Mucosa of stomach (tissue), 1 donor: ENCODE data around the gene MEGF6.

Source experiments
- H3K27me3 ChIP-seq: one replicate; pipeline ENCODE4 v1.7.0; 2013; ENCODE audit warnings: mild to moderate bottlenecking, low read length; ENCODE audit not compliant: control insufficient read depth, insufficient read depth
- H3K36me3 ChIP-seq: one replicate; pipeline ENCODE4 v1.7.0; 2013; ENCODE audit warnings: low read length; ENCODE audit not compliant: control insufficient read depth, insufficient read depth
- H3K4me1 ChIP-seq: one replicate; pipeline ENCODE4 v1.7.0; 2013; ENCODE audit warnings: mild to moderate bottlenecking, low read length; ENCODE audit not compliant: control insufficient read depth, insufficient read depth
- H3K4me3 ChIP-seq: one replicate; pipeline ENCODE4 v1.7.0; 2013; ENCODE audit warnings: low read length
- H3K9ac ChIP-seq: one replicate; pipeline ENCODE4 v1.7.0; 2013; ENCODE audit warnings: mild to moderate bottlenecking, low read length, moderate library complexity
- H3K9me3 ChIP-seq: one replicate; pipeline ENCODE4 v1.7.0; 2013; ENCODE audit warnings: mild to moderate bottlenecking, low read length, moderate library complexity; ENCODE audit not compliant: control insufficient read depth
- donor health status: Pancreatic carcinoma.

The MEGF6 gene

DNA sequence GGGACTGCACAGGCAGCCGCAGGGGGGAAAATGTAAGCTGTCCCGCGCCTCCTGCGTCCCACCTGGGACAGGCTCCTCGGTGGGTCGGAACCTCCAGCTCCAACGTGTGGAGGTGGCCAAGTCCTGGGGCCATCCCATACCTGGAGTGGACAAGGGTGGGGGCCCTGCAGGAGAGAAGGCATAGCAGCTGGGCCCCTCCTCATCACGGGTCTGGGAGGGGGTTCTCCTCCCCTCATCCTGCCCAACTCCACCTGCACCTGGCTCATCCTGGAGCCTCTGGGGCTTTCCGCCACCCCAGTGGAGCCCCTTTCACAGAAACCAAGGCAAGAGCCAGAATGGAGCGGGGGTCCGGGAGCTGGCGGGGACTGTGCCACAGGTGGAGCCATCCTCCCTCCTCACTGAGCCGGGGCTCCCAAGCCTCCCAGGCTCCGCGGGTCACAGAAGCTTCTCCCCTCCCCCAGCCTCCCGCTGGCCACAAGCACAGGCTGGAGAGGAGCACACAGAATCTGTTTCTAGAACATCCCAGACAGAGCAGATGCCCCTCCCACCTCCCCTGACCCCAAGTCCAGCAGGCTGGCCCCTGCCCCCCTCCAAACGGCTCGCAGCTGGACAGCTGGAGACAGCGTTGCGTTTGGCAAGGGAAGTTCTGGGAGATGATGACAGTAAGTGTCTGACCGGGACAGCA is 65.8 kb downstream of the MEGF6 start:
- no peak overlapping the region for H3K4me3 ChIP-seq
- no peaks in the 10 kb centered on the region for H3K36me3 ChIP-seq
- H3K9me3 ChIP-seq = no peaks in the 10 kb centered on the region
- H3K27me3 ChIP-seq = peaks cover 5% of the 10 kb centered on the region
- H3K4me1 ChIP-seq = peaks cover 10% of the 10 kb centered on the region
- H3K9ac ChIP-seq = no peak overlapping the region

DNA sequence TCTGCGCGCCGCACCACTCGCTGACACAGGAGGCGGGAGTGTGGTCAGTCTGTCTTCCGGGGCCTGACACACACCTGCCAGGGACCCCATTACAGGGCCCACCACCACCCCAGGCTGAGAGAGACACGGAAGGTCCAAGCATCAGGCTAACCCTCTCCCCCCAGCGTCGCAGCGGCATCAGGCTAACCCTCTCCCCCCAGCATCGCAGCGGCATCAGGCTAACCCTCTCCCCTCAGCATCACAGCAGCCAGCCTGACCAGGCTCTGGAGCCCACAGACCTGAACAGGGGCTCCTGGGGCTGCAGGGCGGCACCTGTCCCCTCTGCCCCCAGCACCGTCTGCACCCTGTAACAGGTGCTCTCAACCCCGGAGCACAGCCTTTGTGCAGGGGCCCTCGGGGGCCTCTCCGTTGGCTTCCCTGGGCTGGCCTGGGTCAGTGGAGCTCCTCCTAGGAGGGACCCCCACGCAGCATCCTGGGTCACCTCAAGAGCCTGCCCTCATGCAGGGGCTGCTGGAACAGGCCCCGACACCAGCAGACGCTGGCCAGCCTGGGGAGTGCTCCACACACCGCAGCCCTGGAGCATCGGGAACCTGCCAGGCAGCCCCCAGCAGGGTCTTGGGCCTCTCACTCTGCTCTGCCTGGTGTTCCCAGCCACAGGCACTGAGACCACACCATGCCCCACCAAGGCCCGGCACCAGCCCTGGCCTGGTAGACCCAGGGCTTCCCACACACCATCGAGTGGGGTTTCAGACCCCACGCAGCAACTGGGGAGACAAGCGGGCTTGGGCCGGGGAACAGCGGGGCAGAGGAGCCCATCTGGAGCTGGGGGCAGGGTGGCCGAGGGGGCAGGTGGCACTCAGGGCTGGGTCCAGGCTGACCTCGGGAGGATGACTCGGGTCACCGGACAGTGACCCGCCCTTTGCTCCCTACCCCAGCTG is 67.0 kb downstream of the MEGF6 start:
- Histone ChIP-seq H3K27me3 (peaks cover 5% of the 10 kb centered on the region), H3K36me3 (no peaks in the 10 kb centered on the region), H3K4me1 (peaks cover 14% of the 10 kb centered on the region), H3K4me3 (no peak overlapping the region), H3K9ac (no peak overlapping the region), H3K9me3 (no peaks in the 10 kb centered on the region)

DNA sequence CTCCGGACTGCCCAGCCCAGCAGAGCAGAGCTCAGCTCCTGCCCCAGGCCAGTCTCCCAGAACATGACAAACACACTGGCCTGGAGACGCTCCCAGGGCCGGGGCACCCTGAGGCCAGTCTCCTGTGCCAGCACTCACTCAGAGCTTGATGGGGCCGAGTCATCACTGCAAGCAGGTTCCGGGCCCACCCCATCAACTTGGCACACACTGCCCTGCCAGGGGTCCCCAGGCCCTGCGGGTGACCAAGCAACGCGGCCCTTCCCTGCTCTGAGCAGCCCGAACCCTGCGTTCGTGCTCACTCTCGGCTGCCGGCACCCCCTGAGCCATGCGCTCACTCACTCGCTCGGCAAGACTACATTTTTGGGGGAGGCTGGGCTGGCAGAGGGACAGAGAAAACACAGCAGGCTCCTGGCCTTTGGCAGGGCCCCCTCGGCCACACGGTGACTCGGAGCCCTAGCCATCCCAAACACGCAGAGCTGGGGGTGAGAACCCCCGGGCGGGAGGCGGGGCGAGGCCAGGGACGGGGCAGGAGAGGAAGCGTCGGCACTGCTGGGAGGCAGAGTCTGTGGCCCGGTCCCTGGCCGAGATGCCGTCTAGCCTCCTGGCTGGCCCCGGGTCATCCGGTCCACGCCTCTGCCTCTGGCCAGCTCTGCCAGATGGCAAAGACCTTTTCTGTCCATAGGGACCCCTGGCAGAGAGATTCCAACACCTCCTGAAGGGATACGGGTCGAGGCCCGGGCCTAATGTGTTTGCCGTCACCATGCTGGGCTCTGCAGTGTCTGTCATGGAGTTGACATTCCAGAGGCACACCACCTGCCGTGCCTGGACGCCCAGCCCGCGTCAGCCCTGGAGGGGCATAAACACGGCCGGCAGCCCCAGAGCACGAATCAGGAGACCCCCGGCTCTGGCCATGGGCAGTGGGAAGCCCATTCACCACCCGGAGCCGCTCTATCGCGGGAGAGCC is 68.0 kb downstream of the MEGF6 start:
- no peaks in the 10 kb centered on the region for H3K36me3 ChIP-seq
- peaks cover 5% of the 10 kb centered on the region for H3K27me3 ChIP-seq
- peaks cover 14% of the 10 kb centered on the region for H3K4me1 ChIP-seq
- H3K9ac ChIP-seq = no peak overlapping the region
- no peak overlapping the region for H3K4me3 ChIP-seq
- H3K9me3 ChIP-seq = no peaks in the 10 kb centered on the region

DNA sequence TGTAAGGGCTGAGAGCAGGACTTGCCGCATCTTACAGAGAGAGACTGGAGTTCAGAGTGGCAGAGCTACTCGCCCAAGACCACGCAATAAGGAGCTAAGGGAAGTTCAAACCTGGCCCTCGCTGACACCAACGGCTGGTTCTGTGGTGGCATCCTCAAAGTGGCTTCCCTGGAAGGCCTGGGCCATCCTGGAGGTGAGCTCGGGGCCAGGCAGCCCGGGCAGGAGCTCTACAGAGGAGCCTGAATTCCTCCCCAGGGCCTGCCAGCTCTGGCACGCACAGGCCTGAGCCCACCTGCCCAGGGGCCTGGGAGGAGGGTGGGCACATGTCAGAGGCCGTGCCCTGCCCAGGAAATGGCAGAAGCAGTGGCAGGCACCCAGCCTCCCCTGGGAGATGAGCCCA is 68.6 kb downstream of the MEGF6 start:
- Histone ChIP-seq H3K4me3 (no peak overlapping the region), H3K9me3 (no peaks in the 10 kb centered on the region), H3K4me1 (peaks cover 14% of the 10 kb centered on the region), H3K36me3 (no peaks in the 10 kb centered on the region), H3K27me3 (peaks cover 5% of the 10 kb centered on the region), H3K9ac (no peak overlapping the region)

DNA sequence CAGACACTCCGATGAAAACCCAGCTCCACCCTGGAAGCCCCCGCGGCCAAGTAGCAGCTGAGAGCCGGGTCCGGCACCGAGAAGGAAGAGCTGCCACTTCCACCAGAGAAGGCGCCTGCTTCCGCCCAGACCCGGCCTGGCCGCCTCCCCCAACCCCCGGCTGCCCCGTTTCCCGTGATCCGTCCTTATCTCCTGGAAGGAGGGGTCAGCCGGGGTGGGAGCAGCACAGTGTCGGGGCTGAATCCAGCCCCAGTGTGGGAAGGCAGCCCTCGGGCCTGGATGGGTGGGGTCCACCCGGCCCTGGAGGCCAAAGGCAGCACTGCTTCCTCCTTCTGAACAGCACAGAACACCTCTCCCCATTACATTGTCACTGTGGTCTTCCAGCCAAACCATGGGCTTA is 69.4 kb downstream of the MEGF6 start:
- H3K36me3 ChIP-seq = no peaks in the 10 kb centered on the region
- H3K27me3 ChIP-seq = peaks cover under 1% of the 10 kb centered on the region
- H3K4me1 ChIP-seq = peaks cover 14% of the 10 kb centered on the region
- no peak overlapping the region for H3K9ac ChIP-seq
- H3K4me3 ChIP-seq = no peak overlapping the region
- no peaks in the 10 kb centered on the region for H3K9me3 ChIP-seq

DNA sequence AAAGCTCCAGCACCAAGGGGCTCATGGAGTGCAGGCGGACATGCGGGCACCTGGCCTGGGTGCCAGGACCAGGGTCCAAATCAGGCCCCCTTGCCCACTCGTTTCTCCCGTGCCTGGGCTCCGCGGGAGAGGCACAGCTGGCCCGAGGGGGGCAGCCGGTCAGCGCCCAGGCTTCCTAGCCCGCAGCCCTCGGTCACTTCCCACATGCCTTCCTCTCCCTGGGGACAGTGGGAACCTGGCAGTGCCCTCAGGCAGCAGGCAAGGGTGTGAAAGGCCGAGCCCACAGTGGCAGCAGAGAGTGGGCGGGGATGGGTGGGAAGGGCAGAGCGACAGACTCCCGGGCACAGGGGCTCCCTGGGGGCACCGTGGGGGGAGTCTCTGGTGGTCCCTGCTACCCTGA is 69.8 kb downstream of the MEGF6 start:
- peaks cover 14% of the 10 kb centered on the region for H3K4me1 ChIP-seq
- no peak overlapping the region for H3K4me3 ChIP-seq

DNA sequence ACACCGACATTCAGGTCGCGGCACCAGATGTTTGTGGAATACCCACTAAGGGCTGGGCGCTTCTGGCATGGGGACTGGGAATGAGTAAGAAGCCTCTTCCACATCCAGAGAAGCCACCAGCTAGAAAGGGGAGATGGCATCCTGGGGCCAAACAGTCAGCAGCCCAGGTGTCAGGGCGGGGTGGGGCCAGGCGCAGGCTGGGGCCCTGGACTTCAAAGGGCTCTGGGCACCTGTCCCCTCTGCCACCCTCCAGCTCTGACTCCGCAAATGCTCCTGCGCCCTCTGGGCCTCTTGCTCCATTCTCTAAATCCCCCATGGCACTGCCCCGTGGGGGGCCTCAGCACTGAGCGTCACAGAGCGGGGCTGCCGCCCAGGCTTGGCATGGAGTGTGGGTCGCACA is 70.4 kb downstream of the MEGF6 start:
- Histone ChIP-seq H3K9ac (no peak overlapping the region), H3K4me3 (no peak overlapping the region), H3K9me3 (no peaks in the 10 kb centered on the region), H3K27me3 (no peaks in the 10 kb centered on the region), H3K4me1 (peaks cover 14% of the 10 kb centered on the region), H3K36me3 (no peaks in the 10 kb centered on the region)

More for the DNA sequence above, 69.8 kb downstream of the MEGF6 start:
- H3K9me3 ChIP-seq = no peaks in the 10 kb centered on the region
- no peaks in the 10 kb centered on the region for H3K36me3 ChIP-seq
- H3K9ac ChIP-seq = no peak overlapping the region
- H3K27me3 ChIP-seq = no peaks in the 10 kb centered on the region

DNA sequence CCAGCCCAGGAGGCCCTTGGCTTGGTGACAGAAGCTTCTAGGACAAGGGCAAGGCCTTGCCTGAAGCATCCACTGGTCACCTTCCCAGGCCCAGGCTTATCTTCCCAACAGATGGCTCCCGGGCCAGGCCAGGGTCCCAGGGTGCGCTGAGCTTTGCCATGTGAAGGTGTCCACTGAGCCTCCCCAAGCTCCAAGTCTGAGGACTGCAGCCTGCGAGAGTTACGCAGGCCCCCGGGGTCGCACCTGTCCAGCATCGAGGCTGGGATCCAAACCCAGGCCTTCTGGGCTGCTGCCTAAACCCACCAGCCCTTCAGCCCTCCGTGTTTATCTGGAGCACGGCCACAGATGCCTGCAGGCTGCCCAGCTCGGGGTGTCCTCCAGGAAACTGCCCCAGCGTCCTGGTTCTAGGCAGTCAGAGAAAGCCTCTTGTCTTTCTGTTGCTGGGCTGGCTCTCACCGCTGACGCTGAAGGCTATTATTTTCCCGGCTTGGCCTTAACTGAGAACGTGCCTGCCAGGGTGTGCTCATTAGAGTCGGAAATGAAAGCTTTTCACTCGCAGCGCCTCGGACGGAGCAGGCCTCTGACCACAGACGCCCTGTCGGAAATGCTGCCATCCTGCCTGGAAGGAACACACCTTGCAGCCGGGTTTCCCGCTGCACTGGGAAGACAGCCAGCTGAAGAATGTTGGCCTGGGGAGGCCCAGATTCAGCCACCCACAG is 71.4 kb downstream of the MEGF6 start:
- H3K9me3 ChIP-seq = no peaks in the 10 kb centered on the region
- no peaks in the 10 kb centered on the region for H3K27me3 ChIP-seq
- no peak overlapping the region for H3K9ac ChIP-seq
- no peaks in the 10 kb centered on the region for H3K36me3 ChIP-seq
- peaks cover 14% of the 10 kb centered on the region for H3K4me1 ChIP-seq
- no peak overlapping the region for H3K4me3 ChIP-seq

DNA sequence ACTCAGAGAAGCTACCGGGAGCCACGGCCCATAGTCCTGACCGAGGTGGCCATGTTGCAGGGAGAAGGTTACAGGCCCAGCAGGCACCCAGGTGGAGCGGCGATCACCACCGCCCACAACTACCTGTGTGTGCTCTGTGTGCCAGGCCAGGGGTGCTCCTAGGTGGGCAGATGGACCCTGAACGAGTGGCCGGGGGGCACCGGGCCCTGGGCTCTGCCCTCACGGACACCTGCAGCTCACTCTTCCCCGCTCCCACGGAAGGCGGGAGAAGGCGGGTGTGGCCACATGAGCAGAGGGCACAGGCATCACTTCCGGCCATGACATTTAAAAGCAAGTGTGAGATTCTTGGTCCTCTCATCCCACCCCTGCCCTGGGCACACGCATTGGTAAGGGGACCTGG is 73.9 kb downstream of the MEGF6 start:
- H3K9me3 ChIP-seq = no peaks in the 10 kb centered on the region

DNA sequence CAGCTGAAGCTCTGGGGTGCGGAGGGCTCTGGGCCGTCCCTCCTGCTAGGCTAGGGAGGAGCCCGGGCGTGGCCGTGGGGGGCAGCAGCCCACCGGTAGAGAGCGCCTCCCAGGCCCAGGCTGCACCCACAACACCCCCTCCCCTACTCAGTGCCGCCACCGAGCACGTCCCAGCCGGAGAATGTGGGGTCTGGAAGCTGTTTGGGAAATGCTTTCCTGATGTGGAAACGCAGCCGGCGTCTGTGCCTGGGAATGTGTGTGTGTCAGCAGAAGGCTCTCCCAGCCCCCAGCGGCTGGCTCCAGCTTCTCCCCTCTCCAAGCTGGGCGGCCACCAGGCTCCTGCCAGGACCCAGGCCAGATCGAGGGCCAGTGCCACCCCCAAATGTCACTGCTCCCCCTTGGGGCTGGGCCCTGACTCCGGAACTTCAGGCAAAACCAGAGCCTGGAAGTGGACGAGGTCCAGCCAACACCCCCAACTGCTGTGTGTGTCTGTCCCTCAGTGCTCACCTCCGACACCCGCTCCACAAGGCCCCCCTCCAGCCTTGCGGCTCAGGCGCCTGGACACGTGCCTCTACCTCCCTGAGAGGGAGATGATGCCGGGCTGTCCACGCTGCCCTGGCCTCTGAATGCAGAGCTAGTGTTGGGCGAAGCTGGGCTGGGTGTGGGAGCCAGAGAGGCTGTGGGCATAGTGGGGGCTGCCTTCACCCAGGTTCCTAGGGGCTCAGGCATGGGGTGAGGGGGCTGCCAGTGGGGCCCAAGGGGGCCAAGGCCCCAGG is 74.7 kb downstream of the MEGF6 start:
- Histone ChIP-seq H3K9me3 (no peaks in the 10 kb centered on the region), H3K9ac (no peak overlapping the region), H3K36me3 (no peaks in the 10 kb centered on the region), H3K4me3 (no peak overlapping the region), H3K4me1 (peaks cover 3% of the 10 kb centered on the region), H3K27me3 (no peaks in the 10 kb centered on the region)

More for the DNA sequence above, 73.9 kb downstream of the MEGF6 start:
- Histone ChIP-seq H3K36me3 (no peaks in the 10 kb centered on the region), H3K4me3 (no peak overlapping the region), H3K4me1 (peaks cover 9% of the 10 kb centered on the region), H3K27me3 (no peaks in the 10 kb centered on the region), H3K9ac (no peak overlapping the region)

DNA sequence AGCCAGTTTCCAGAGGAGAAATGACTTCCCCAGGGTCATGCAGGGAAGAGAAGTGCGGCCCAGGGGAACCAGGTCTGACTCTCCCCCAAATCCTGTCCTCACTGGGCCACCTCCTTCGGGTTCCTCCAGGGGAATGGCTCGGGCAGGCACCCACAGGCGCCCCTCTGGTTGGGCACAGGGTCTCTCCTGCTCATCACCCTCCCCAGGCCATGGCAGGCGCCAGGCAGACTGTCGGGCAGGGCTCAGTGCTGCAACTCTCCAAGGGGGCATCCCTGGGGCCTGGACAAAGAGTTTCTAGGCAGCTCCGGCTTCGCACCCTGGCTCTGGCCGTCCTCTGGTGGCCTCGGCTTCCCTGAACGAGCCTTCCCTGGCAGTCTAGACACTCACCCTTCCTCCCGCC is 75.6 kb downstream of the MEGF6 start:
- no peaks in the 10 kb centered on the region for H3K36me3 ChIP-seq
- no peaks in the 10 kb centered on the region for H3K9me3 ChIP-seq
- no peak overlapping the region for H3K9ac ChIP-seq
- H3K27me3 ChIP-seq = peaks cover 1% of the 10 kb centered on the region
- peaks cover 4% of the 10 kb centered on the region for H3K4me1 ChIP-seq
- no peak overlapping the region for H3K4me3 ChIP-seq
